Lung (tissue), 12 donors: ENCODE measurements around the gene STAB2. TPM values are rescaled to one million over a fixed set of nuclear protein-coding genes. Genes with fewer than 3 reads are reported as not detected.

Source experiments
- ATAC-seq: fragments of 200-7000 bp; cut with Tn5 transposase; one replicate; pipeline ENCODE4 v1.9.1; 2020; ENCODE audit warnings: moderate number of reproducible peaks; ENCODE audit not compliant: insufficient read depth, low FRiP score
- DNase-seq, 3 donors: peaks; one replicate each; pipeline ENCODE4 v3.0.0-alpha.2; 2013 to 2017
- H3K27ac ChIP-seq, 2 donors: one replicate each; pipeline ENCODE4 v1.5.1; 2013; ENCODE audit warnings: mild to moderate bottlenecking in 2 of 2, moderate library complexity in 2 of 2, control low read depth in 1 of 2, inconsistent platforms in 1 of 2, low read depth in 1 of 2, low read length in 1 of 2
- H3K27me3 ChIP-seq, 3 donors: one replicate each; pipeline ENCODE4 v1.5.1; 2013; ENCODE audit warnings: low read length in 2 of 3; ENCODE audit not compliant: control insufficient read depth in 3 of 3, insufficient read depth in 3 of 3
- H3K36me3 ChIP-seq, 4 donors: one replicate each; pipeline ENCODE4 v1.5.1; 2013; ENCODE audit warnings: low read length in 4 of 4, mild to moderate bottlenecking in 1 of 4, moderate library complexity in 1 of 4; ENCODE audit not compliant: control insufficient read depth in 4 of 4, insufficient read depth in 4 of 4
- H3K4me1 ChIP-seq, 5 donors: one replicate each; pipeline ENCODE4 v1.5.1; 2013; ENCODE audit warnings: low read length in 5 of 5, mild to moderate bottlenecking in 2 of 5, moderate library complexity in 1 of 5; ENCODE audit not compliant: control insufficient read depth in 5 of 5, insufficient read depth in 5 of 5
- H3K4me3 ChIP-seq: one replicate; pipeline ENCODE4 v1.5.1; 2013; ENCODE audit warnings: mild to moderate bottlenecking, control low read depth, moderate library complexity
- H3K9ac ChIP-seq, 2 donors: one replicate each; pipeline ENCODE4 v1.5.1; 2013; ENCODE audit warnings: low read length in 2 of 2, control low read depth in 1 of 2; ENCODE audit not compliant: insufficient read depth in 1 of 2
- H3K9me3 ChIP-seq, 4 donors: one replicate each; pipeline ENCODE4 v1.5.1; 2013; ENCODE audit warnings: low read length in 3 of 4, mild to moderate bottlenecking in 1 of 4, moderate library complexity in 1 of 4; ENCODE audit not compliant: control insufficient read depth in 4 of 4, insufficient read depth in 3 of 4
- WGBS, 2 donors: extraction: QIAGEN DNeasy Blood & Tissue Kit; methylation state at CpG; one replicate each; pipeline ENCODE4 v1.1.7; 2013; 5-methylcytosine and 5-hydroxymethylcytosine counted together
- polyA plus RNA-seq, 2 donors: library from polyadenylated mRNA; stranded (reverse); fragments of 200-250 nt; gene quantifications; one replicate each; pipeline ENCODE4 v1.2.1, GENCODE V29; 2013
- total RNA-seq, 2 donors: library from RNA; depleted of rRNA in 1 of 2; stranded (reverse); fragments of >200 nt in 1 of 2; gene quantifications; one replicate each; pipeline ENCODE4 v1.2.1, GENCODE V29; 2014 to 2021
- TF ChIP-seq, protein P1 (sequence below): IDR thresholded peaks from 2 replicates; pipeline ENCODE4 v1.5.1; 2012; ENCODE audit warnings: mild to moderate bottlenecking; ENCODE audit errors: control extremely low read depth, extremely low read depth
- donor health status: control.
- donor health status: control.
- donor health status: Bipolar disorder and iron deficiency.
- donor health status: healthy.
- donor health status: DM: yes; HTN: yes; CAD: no.

STAB2 gene
- total and polyA plus RNA-seq, 4 donors, result 0.06 to 10.0 (median 0.43) TPM

DNA sequence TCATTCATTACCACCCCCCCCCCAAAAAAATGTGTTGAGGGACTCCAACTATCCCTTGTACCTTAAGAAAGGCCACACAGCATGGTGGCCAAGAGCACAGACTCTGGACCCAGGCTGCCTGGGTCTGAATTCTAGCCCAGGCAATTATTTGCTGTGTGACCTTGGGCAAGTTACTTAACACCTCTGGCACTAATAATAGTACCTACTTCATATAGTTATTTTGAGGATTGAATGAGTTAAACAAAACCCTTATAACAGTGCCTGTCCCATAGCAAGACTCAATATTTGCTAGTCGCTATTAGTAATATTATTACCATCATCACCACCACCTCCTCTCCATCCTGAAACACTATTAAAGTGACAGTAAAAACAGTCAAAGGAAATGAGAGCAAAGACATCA, 216.8 kb downstream of the STAB2 start:
- Histone ChIP-seq H3K4me3 (no peak overlapping the region), H3K4me1 (peaks cover 0 to 14% (median 5%) of the 10 kb centered on the region in 5 donors), H3K9me3 (no peaks in the 10 kb centered on the region), H3K36me3 (no peaks in the 10 kb centered on the region), H3K27me3 (no peaks in the 10 kb centered on the region), H3K27ac (no peak overlapping the region), H3K9ac (no peak overlapping the region)
- TF ChIP-seq, protein P1, sequence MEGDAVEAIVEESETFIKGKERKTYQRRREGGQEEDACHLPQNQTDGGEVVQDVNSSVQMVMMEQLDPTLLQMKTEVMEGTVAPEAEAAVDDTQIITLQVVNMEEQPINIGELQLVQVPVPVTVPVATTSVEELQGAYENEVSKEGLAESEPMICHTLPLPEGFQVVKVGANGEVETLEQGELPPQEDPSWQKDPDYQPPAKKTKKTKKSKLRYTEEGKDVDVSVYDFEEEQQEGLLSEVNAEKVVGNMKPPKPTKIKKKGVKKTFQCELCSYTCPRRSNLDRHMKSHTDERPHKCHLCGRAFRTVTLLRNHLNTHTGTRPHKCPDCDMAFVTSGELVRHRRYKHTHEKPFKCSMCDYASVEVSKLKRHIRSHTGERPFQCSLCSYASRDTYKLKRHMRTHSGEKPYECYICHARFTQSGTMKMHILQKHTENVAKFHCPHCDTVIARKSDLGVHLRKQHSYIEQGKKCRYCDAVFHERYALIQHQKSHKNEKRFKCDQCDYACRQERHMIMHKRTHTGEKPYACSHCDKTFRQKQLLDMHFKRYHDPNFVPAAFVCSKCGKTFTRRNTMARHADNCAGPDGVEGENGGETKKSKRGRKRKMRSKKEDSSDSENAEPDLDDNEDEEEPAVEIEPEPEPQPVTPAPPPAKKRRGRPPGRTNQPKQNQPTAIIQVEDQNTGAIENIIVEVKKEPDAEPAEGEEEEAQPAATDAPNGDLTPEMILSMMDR, result no peak
- ATAC-seq, result no peak
- WGBS, 2 donors, result 94 to 97% methylated on average over 1 of the region's 1 CpG
- no peak for DNase-seq

DNA sequence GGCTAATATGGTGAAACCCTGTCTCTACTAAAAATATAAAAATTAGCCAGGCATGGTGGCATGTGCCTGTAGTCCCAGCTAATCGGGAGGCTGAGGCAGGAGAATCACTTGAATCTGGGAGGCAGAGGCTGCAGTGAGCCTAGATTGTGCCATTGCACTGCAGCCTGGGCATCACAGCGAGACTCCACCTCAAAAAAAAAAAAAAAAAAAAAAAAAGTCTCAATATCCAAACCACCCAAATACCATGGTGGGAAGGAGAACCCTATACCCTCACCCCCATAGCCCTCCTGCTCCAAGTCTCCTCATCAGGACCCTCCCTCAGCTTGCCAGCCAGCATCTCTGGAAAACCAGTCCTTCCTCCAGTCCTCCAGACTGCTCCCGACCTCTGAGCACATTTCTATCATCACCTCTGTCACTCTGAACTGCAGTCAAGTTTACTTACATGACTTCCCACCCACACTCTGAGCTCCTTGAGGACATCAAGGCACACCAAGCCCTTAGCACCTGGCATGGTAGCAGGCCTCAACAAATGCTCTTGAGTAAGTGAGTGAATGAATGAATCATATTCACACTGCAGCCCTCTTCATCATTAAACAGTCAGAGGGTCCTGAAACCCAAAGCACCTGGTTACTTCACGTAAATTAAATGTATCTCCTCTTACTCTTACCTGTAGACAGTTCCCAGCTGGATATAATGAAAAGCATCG, 218.7 kb downstream of the STAB2 start:
- H3K4me1 ChIP-seq, result peaks cover 0 to 5% (median 0%) of the 10 kb centered on the region in 5 donors
- ATAC-seq (no peak), DNase-seq (no peak)
- H3K9ac ChIP-seq, result no peak overlapping the region
- 91 to 94% methylated on average over 5 of the region's 5 CpGs for WGBS, 2 donors
- peak overlapping the region in 1 of 2 donors; percentile 61 for H3K27ac ChIP-seq
- no peak overlapping the region for H3K4me3 ChIP-seq
- no peaks in the 10 kb centered on the region for H3K27me3 ChIP-seq
- TF ChIP-seq, protein P1, result no peak
- no peaks in the 10 kb centered on the region for H3K9me3 ChIP-seq
- no peaks in the 10 kb centered on the region for H3K36me3 ChIP-seq

DNA sequence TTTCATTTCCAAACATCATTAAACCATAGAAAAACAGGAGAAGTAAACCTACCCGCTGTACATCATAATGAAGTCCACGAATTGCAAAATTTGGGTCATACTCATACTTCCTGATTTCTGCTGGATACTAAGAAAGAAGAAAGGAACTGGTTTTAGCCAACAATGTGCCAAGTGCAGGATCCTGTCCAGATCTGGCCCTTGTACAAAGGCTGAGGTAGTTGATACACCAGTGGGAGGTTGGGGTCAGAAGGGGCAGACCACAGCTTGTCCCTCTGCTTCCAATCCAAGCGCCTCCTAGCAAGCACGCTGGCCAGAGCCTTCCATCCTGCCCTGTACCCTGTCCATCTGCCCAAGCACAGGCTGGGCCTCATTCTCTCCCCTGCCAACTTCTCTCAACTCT, 219.7 kb downstream of the STAB2 start:
- TF ChIP-seq, protein P1, result no peak
- Histone ChIP-seq H3K4me3 (no peak overlapping the region), H3K9ac (no peak overlapping the region), H3K4me1 (peaks cover 0 to 2% (median 0%) of the 10 kb centered on the region in 5 donors), H3K27me3 (no peaks in the 10 kb centered on the region), H3K9me3 (no peaks in the 10 kb centered on the region), H3K36me3 (no peaks in the 10 kb centered on the region), H3K27ac (no peak overlapping the region)
- ATAC-seq (peak; percentile 43), DNase-seq (no peak)
- WGBS, 2 donors, result 51 to 74% methylated on average over 4 of the region's 4 CpGs
